ENCODE results near the gene FAM181A.

Gene FAM181A

GRCh38 chr14:93960774-93961438 lies 33.8 kb downstream of the FAM181A start:
- DNase-seq (ENCODE audit: extremely low read depth in 1 of 2, low read depth in 1 of 2): no peak

- DNase-seq (ENCODE audit: extremely low read depth in 1 of 2, low read depth in 1 of 2): no peak
Measured at GRCh38 chr14:93961620-93962019, 34.5 kb downstream of the FAM181A start.

GRCh38 chr14:93962701-93963601 lies 35.8 kb downstream of the FAM181A start:
- DNase-seq (ENCODE audit: extremely low read depth in 1 of 2, low read depth in 1 of 2): no peak

GRCh38 chr14:93963692-93964091 lies 36.5 kb downstream of the FAM181A start:
- DNase-seq (ENCODE audit: extremely low read depth in 1 of 2, low read depth in 1 of 2): no peak

GRCh38 chr14:93964281-93964680 lies 37.1 kb downstream of the FAM181A start:
- no peak for DNase-seq (ENCODE audit: extremely low read depth in 1 of 2, low read depth in 1 of 2)

GRCh38 chr14:93964820-93965286 lies 37.7 kb downstream of the FAM181A start:
- DNase-seq (ENCODE audit: extremely low read depth in 1 of 2, low read depth in 1 of 2): no peak

- DNase-seq (ENCODE audit: extremely low read depth in 1 of 2, low read depth in 1 of 2): no peak
Measured at GRCh38 chr14:93965287-93965821, 38.2 kb downstream of the FAM181A start.

GRCh38 chr14:93965946-93966474 lies 38.9 kb downstream of the FAM181A start:
- DNase-seq (ENCODE audit: extremely low read depth in 1 of 2, low read depth in 1 of 2): no peak

GRCh38 chr14:93967637-93968250 lies 40.6 kb downstream of the FAM181A start:
- no peak for DNase-seq (ENCODE audit: extremely low read depth in 1 of 2, low read depth in 1 of 2)

GRCh38 chr14:93969082-93969828 lies 42.1 kb downstream of the FAM181A start:
- no peak for DNase-seq (ENCODE audit: extremely low read depth in 1 of 2, low read depth in 1 of 2)

GRCh38 chr14:93970585-93970964 lies 43.4 kb downstream of the FAM181A start:
- peak in 1 of 2 donors; percentile 58 for DNase-seq (ENCODE audit: extremely low read depth in 1 of 2, low read depth in 1 of 2)

GRCh38 chr14:93970965-93971634 lies 44.0 kb downstream of the FAM181A start:
- DNase-seq (ENCODE audit: extremely low read depth in 1 of 2, low read depth in 1 of 2): no peak

- no peak for DNase-seq (ENCODE audit: extremely low read depth in 1 of 2, low read depth in 1 of 2)
Measured at GRCh38 chr14:93971635-93972027, 44.5 kb downstream of the FAM181A start.

GRCh38 chr14:93972618-93973205 lies 45.6 kb downstream of the FAM181A start:
- DNase-seq (ENCODE audit: extremely low read depth in 1 of 2, low read depth in 1 of 2): no peak

- DNase-seq (ENCODE audit: extremely low read depth in 1 of 2, low read depth in 1 of 2): no peak
Measured at GRCh38 chr14:93973607-93974006, 46.5 kb downstream of the FAM181A start.

- no peak for DNase-seq (ENCODE audit: extremely low read depth in 1 of 2, low read depth in 1 of 2)
Measured at GRCh38 chr14:93974299-93974698, 47.2 kb downstream of the FAM181A start.

GRCh38 chr14:93974833-93975232 lies 47.7 kb downstream of the FAM181A start:
- DNase-seq (ENCODE audit: extremely low read depth in 1 of 2, low read depth in 1 of 2): no peak

GRCh38 chr14:93975791-93976476 lies 48.8 kb downstream of the FAM181A start:
- no peak for DNase-seq (ENCODE audit: extremely low read depth in 1 of 2, low read depth in 1 of 2)

Data from activated CD8-positive, alpha-beta memory T cell treated with anti-CD3 and anti-CD28 coated beads for 1 hour (primary cell).